HG03378 (cell line): ENCODE results near the gene ECE1.

Experiments used
- ATAC-seq: cut with Tn5 transposase; IDR thresholded peaks from one replicate; pipeline ENCODE4 v1.9.1; 2021; ENCODE audit warnings: mild to moderate bottlenecking, moderate library complexity; ENCODE audit not compliant: unreplicated experiment

ECE1 gene

GRCh38 chr1:21255284-21255942 is 34.9 kb downstream of the ECE1 start:
- no peak for ATAC-seq

DNA sequence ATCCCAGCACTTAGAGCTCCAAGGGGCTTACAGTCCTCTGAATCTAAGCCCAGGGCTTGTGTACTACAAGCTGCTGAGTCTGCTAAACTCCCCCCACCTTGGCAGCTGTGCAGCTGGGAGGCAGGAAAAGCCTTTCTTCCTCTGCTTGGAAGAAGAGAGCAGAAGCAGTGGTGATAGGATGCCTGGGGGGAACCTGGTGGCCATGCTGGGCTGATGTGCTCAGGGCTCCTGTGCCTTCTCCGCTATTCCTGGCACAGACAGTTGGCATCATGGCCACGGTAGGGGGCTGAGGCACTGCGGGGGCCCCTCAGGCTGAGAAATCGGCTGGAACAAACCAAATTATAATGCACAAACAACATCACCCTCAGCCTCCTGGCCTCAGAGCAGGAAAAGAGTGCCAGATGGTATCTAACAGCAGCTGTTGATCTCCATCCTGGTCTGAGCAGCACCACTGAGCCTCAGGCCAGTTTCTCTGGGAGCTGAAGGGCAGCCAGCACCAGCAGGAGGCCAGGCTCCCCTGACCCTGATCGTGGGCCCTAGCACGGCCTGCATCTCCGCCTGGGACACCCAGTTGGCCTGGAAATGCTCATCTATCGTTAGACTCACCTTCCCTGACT is 35.8 kb downstream of the ECE1 start:
- ATAC-seq = no peak

DNA sequence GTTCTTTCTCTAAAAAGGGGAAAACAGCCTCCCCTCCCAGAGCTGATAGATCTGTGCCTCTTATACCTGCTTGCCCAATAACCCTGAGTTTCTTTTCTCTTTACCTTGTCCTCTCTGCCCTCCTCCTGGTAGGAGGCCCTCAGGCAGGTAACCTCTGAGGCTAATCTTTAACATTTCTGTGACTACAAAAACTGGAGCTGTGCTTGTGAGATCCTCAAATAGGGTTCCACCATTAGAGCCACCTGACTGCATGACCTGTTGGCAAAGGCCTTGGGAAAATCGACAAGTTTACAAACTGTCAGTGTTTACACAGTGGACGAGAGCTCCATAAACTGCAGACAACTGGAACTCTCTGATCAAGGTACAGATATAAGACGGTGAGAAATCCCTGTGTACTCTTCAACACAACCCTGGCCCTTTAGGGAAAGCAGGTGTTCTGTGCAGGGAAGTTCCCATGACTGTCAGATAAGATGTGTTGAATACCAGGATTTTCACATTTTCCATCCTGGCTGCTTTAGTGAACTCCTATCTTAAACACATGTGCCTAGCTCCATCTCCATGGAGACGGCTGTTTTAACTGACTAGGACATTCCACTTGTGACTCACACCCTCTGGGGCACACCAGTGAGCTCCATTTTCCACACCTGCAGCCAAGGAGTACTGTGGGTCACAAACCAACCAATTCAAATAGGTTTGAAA is 38.3 kb downstream of the ECE1 start:
- no peak for ATAC-seq

DNA sequence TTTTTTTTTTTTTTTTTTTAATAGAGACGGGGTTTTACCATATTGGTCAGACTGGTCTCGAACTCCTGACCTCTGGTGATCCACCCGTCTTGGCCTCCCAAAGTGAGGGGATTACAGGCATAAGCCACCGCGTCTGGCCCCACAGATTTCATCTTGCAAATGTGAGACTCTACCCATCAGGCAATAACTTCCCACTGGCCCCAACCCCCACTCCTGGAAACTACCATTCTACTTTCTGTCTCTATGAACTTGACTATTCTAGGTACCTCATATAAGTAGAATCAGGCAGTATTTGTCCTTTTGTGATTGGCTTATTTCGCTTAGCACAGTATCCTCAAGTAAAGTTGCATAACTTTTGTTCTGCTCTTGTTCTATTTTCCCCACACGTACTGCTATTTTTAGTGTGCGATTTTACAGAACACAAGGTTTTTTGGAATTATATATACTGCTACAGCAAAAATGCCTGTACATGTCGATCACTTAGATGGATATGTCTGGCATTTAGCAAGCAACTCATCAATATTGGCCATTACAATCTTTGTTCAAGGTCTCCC is 40.2 kb downstream of the ECE1 start:
- no peak for ATAC-seq

DNA sequence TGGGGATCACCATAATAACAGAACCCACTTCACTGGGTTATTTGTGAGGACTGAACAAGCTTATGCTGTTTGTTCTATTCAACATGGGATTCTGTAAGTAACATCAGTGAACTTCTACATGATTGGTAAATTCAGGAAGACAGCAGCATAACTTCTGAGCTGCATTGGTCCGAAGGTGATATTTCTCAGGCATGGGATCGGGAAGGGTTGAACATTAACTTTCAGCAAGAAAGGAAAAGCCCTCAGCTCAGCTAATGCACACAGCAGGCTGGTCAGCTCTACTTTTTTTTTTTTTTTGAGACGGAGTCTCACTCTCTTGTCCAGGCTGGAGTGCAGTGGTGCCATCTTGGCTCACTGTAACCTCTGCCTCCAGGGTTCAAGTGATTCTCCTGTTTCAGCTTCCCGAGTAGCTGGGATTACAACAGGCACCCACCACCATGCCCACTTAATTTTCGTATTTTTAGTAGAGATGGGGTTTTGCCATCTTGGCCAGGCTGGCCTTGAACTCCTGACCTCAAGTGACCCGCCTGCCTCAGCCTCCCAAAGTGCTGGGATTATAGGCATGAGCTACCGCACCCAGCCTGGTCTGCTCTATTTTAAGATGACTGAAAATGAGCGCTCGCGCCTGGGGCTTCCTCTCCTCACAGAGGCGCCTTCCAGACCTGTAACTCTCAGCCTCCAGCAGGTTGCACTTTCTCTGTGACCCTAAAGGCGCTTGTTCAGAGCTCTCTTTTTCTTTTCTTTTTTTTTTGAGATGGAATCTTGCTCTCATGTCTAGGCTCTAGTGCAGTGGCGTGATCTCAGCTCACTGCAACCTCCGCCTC is 42.2 kb downstream of the ECE1 start:
- ATAC-seq = no peak

GRCh38 chr1:21246905-21247642 is 43.2 kb downstream of the ECE1 start:
- no peak for ATAC-seq

- ATAC-seq = no peak
Measured at GRCh38 chr1:21245688-21246229, 44.5 kb downstream of the ECE1 start.

DNA sequence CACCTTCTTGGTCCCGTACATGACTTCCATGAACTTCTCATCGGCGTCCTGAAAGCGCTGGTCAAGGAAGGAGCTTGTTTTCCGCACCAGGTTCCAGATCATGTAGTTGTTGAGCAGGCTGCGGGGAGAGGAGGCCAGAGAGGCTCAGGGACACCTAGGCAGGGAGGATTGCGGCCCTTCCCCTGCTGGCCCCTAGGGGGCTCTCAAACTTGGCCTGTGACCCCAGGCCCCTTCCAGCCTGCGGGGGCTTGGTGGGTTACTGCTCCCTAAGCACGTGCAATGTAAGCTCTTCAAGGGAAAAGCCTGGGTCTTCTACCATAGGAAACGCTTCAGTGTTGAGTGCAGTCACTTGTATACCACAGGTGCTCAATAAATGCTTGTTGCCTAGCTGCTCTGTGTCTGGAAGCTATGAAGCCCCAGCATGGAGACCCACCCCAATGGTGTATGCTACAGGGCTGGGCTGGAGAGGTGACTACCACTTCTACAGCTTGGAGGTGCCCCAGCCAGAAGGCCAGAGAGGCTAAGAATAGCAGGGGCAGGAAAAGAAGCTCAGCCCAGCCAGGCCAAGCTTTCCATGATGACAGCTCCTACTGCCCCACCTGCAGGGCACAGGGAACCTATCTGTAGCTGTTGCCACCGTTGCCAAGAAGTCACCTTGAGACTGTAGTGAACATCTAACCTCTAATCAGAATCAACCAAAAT is 45.1 kb downstream of the ECE1 start:
- ATAC-seq = no peak

DNA sequence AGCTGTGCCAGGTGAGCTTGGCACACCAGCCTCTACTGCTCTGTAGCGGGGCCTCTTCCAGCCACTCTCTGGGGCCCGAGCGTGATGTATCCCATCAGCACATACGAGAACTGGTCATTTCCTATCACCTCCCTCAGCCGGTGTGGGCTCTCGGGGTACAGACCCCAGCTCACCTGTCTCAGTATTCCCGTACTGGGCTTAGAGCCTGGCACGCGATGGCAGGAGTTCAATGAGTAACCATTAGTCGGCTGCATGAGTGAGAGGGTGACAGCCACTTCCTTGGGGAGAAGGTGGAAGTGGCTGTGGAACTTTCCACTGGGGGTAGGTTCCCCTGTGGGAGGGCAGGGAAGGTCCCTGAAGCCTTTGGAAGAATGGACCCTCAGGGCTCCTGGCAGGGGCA is 46.1 kb downstream of the ECE1 start:
- ATAC-seq = no peak

- ATAC-seq = no peak
Measured at GRCh38 chr1:21242846-21243245, 47.4 kb downstream of the ECE1 start.

DNA sequence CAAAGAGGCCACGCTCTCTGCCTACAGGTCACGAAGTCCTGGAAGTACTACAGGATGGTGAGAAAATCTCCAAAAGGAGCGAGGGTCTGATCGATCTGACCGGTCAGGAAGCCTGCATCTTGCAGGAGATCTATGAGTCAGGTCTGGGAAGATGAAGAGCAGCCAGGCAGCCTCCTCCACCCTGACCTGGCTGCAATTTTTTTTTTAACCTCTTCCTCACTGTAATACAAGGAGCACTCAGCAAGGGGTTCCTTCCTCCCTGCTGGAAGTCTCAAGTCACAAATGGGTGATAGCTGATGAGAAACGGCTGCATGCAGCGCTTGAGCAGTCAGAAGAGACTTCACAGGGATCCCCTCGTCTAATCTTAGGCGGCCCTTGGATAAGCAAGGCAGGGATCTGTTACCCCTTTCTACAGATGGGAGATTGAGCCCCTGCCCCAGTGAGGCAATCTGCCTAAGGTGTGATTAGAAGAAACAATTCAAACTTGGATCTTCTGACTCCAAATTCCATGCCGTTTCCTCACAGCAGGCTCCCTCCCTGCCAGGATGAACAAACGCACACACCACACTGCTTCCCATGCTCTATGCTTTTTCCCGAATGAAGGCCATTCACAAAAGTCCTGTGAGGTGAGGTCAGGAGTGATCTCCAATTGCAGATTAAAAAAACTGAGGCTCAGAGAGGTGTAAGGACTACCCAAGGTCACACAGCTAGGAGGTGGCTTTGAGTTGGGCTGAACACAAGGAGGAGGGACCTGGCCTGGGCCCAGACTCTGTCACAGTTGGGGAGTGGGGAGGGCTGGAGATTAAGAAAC is 48.3 kb downstream of the ECE1 start:
- no peak for ATAC-seq

DNA sequence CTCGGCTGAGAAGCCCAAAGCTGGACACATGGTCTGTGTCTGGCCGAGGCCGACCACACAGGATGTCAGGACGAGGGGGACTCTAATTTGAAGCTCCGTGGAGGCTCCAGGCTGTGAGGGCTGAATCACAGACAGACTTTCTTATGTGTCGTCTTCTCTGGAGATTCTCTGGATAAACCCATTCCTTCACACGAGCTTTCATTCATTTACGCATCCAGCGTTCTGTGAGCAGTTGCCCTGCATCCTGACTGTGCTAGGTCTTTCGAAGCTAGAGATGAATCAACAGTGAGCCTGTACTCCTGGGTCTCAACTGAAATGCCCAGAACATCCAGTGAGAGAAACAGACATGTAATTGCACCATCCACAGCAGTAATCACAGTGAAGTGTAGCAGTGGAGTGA is 49.6 kb downstream of the ECE1 start:
- ATAC-seq = no peak

DNA sequence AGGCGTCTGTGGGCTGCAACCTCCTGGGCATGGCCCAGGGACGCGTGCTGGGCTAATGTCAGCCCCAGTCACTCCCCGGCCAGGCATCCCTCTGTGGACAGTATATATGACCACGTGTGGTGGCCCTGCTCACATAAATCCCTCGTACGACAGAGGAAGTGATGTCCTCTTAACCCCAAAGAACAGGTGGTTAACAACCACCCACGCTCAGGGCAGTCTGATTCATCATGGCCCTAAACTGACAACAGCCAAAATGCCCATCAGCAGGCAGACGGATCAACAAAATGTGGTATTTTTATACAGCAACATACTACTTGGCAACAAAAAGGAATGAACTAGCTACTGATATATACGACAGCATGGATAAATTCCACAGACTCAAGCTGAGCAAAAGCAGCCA is 51.0 kb downstream of the ECE1 start:
- ATAC-seq = no peak

DNA sequence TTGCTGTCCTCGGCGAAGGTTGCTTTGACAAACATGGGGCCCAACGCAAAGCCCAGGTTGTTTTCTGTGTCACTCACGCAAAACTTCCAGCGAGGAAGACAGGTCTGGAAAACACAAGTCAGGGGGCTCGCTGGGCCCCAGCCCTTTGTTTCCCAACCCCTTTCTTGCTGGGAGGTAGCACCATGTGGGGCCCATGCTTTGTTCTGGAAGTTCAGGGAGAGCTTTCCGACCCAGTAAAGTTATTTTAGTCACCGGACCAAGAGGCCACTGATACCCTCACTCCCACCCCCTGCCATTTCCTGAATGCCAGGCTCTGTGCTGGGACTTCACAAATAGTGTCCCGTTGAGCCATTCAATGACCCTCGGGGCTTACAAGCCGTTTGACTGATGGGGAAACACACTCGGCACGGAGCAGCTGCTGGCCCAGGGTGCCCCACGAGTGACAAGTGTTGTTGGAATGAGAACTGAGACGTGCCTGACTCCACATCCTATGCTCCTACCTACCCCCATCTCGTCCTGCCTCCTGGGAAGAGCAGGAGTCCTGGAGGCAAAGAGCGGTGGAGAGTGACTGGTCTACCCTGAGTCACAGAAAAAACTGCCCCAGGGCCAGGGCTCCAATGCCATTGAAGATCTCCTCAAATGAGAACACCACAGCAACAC is 52.0 kb downstream of the ECE1 start:
- no peak for ATAC-seq

GRCh38 chr1:21237446-21238088 is 52.7 kb downstream of the ECE1 start:
- no peak for ATAC-seq

- no peak for ATAC-seq
Measured at GRCh38 chr1:21236178-21236577, 54.1 kb downstream of the ECE1 start.

- ATAC-seq = no peak
Measured at GRCh38 chr1:21234779-21235178, 55.5 kb downstream of the ECE1 start.

DNA sequence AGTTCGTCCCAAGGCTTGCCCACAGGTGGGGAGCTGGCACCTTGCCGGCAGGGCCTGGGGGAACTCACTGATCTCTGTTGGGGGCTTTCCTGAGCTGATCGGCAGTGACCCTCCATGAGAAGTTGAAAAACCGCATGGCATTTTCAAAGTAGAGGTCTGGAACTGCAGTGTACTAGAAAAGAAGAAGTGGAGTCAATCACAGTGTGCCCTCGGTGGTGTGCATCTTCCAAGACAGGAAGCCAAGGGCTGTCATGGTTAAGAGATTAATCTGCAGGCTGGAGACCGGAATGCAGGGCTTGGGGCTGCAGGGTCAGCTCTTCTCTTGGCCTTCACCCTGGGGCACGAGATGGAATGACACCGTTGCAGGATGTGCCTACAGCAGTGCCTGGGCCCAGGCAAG is 56.8 kb downstream of the ECE1 start:
- ATAC-seq = no peak
